ENCODE data around the gene FSTL5. TPM values are rescaled to one million over a fixed set of nuclear protein-coding genes. Genes with fewer than 3 reads are reported as not detected.

FSTL5 gene
- total RNA-seq, 2 experiments from 2014 or later, result not detected

DNA sequence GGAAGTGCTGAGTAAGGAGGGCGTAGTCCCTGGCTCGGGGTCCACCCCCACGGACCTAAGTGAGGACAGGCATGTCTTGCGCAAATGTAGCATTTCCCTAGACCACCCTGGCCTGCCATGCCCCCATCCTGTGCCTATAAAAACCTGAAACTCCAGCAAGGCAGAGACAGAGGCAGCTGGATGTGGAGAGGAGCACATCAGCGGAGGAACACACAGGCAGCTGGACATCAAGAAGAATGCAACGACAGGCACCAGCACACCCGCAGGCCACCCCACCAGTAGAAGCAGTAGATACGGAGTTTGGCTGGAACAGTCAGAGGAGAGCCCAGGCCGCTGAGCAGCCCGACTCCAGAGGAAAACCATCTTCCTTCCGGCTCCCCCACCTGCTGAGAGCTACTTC lies 345.9 kb downstream of the FSTL5 start:
- Histone ChIP-seq H3K4me2 (ENCODE audit: low read length) (no peak overlapping the region), H3K4me1 (ENCODE audit: insufficient read depth, low read length, poor library complexity, severe bottlenecking) (no peaks in the 10 kb centered on the region), H3K27ac (ENCODE audit: low read depth, low read length, poor library complexity, severe bottlenecking) (no peak overlapping the region), H3K4me3 (ENCODE audit: low read depth, low read length, poor library complexity, severe bottlenecking) (no peak overlapping the region), H3K36me3 (ENCODE audit: insufficient read depth, low read length) (no peaks in the 10 kb centered on the region), H2AFZ (ENCODE audit: low read length) (no peak overlapping the region), H3K9me3 (ENCODE audit: low read length) (no peaks in the 10 kb centered on the region), H3K79me2 (ENCODE audit: insufficient read depth, low read depth, low read length) (no peaks in the 10 kb centered on the region), H4K20me1 (ENCODE audit: insufficient read depth, low read length) (no peaks in the 10 kb centered on the region), H3K9me2 (ENCODE audit: insufficient read depth, low read length) (no peaks in the 10 kb centered on the region)
- ChIA-PET POLR2A (no interaction called here), CTCF (ENCODE audit: unreplicated experiment) (no interaction called here)
- no peak for DNase-seq (ENCODE audit: low spot score)
- TF ChIP-seq, protein P1, sequence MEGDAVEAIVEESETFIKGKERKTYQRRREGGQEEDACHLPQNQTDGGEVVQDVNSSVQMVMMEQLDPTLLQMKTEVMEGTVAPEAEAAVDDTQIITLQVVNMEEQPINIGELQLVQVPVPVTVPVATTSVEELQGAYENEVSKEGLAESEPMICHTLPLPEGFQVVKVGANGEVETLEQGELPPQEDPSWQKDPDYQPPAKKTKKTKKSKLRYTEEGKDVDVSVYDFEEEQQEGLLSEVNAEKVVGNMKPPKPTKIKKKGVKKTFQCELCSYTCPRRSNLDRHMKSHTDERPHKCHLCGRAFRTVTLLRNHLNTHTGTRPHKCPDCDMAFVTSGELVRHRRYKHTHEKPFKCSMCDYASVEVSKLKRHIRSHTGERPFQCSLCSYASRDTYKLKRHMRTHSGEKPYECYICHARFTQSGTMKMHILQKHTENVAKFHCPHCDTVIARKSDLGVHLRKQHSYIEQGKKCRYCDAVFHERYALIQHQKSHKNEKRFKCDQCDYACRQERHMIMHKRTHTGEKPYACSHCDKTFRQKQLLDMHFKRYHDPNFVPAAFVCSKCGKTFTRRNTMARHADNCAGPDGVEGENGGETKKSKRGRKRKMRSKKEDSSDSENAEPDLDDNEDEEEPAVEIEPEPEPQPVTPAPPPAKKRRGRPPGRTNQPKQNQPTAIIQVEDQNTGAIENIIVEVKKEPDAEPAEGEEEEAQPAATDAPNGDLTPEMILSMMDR (conservative IDR thresholded peaks at IDR 0.05; ENCODE audit: low read length), result no peak
- no peak for TF ChIP-seq EZH2phosphoT487 (IDR thresholded peaks at IDR 0.05; ENCODE audit: borderline replicate concordance, low read depth, low read length)
- intact Hi-C loops (cut with micrococcal nuclease; ENCODE audit: unreplicated experiment), result no loop called here
- no TSS peak for BruUV-seq (replicated peaks)

GRCh38 chr4:161816958-161817357 lies 346.8 kb downstream of the FSTL5 start:
- Histone ChIP-seq H3K27ac (ENCODE audit: low read depth, low read length, poor library complexity, severe bottlenecking) (no peak overlapping the region), H3K9me3 (ENCODE audit: low read length) (no peaks in the 10 kb centered on the region), H3K79me2 (ENCODE audit: insufficient read depth, low read depth, low read length) (no peaks in the 10 kb centered on the region), H3K4me2 (ENCODE audit: low read length) (no peak overlapping the region), H2AFZ (ENCODE audit: low read length) (no peak overlapping the region), H3K4me3 (ENCODE audit: low read depth, low read length, poor library complexity, severe bottlenecking) (no peak overlapping the region), H3K36me3 (ENCODE audit: insufficient read depth, low read length) (no peaks in the 10 kb centered on the region), H3K4me1 (ENCODE audit: insufficient read depth, low read length, poor library complexity, severe bottlenecking) (no peaks in the 10 kb centered on the region), H4K20me1 (ENCODE audit: insufficient read depth, low read length) (no peaks in the 10 kb centered on the region), H3K9me2 (ENCODE audit: insufficient read depth, low read length) (no peaks in the 10 kb centered on the region)
- TF ChIP-seq, protein P1 (conservative IDR thresholded peaks at IDR 0.05; ENCODE audit: low read length), result no peak
- TF ChIP-seq EZH2phosphoT487 (IDR thresholded peaks at IDR 0.05; ENCODE audit: borderline replicate concordance, low read depth, low read length), result no peak
- intact Hi-C loops (cut with micrococcal nuclease; ENCODE audit: unreplicated experiment), result no loop called here
- DNase-seq (ENCODE audit: low spot score), result no peak
- no TSS peak for BruUV-seq (replicated peaks)
- POLR2A ChIA-PET, result no interaction called here
- CTCF ChIA-PET (ENCODE audit: unreplicated experiment), result no interaction called here

DNA sequence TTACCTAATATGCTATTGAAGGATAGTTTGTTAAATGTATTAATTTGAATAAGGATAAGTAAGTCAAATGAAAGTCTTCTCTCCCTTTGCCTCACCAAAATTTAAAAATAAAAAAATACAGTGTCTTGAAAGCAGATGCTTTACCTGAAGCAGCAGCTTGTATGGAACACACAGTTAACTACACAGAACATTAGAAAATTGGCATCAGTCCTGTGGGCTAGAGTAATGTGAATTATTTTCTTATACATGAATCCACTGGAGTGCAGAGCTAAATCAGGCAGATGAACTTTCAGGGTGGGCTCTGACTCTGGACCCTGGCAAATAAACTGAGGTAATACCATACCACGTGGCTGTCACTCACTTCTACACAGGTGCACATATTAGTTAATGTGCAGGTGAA lies 348.0 kb downstream of the FSTL5 start:
- CTCF ChIA-PET (ENCODE audit: unreplicated experiment), result no interaction called here
- Histone ChIP-seq H4K20me1 (ENCODE audit: insufficient read depth, low read length) (no peaks in the 10 kb centered on the region), H3K36me3 (ENCODE audit: insufficient read depth, low read length) (no peaks in the 10 kb centered on the region), H3K9me2 (ENCODE audit: insufficient read depth, low read length) (no peaks in the 10 kb centered on the region), H3K27ac (ENCODE audit: low read depth, low read length, poor library complexity, severe bottlenecking) (no peak overlapping the region), H3K79me2 (ENCODE audit: insufficient read depth, low read depth, low read length) (no peaks in the 10 kb centered on the region), H3K4me3 (ENCODE audit: low read depth, low read length, poor library complexity, severe bottlenecking) (no peak overlapping the region), H3K4me2 (ENCODE audit: low read length) (no peak overlapping the region), H3K9me3 (ENCODE audit: low read length) (no peaks in the 10 kb centered on the region), H3K4me1 (ENCODE audit: insufficient read depth, low read length, poor library complexity, severe bottlenecking) (no peaks in the 10 kb centered on the region), H2AFZ (ENCODE audit: low read length) (no peak overlapping the region)
- no peak for DNase-seq (ENCODE audit: low spot score)
- intact Hi-C loops (cut with micrococcal nuclease; ENCODE audit: unreplicated experiment), result no loop called here
- POLR2A ChIA-PET, result interaction anchor here (0.7 kb wide), 1 partner anchor 1262 kb away, joined by 3 read pairs; no protein-coding TSS in a partner anchor
- no TSS peak for BruUV-seq (replicated peaks)
- TF ChIP-seq EZH2phosphoT487 (IDR thresholded peaks at IDR 0.05; ENCODE audit: borderline replicate concordance, low read depth, low read length), result no peak
- TF ChIP-seq, protein P1 (conservative IDR thresholded peaks at IDR 0.05; ENCODE audit: low read length), result no peak

Measured in OCI-LY7 (cell line).